GM18499 (cell line): ENCODE results near the gene ORMDL3.
A peak's percentile ranks its signal among the peaks of the same experiment; 100 is the strongest.
"Not testable (repeated sequence)": the region's sequence is repeated elsewhere in the genome, so short reads cannot be mapped to it uniquely, and the experiment has no call there.

Source experiments
- ATAC-seq: cut with Tn5 transposase; IDR thresholded peaks from one replicate; pipeline ENCODE4 v1.9.1; 2021; ENCODE audit warnings: moderate number of reproducible peaks; ENCODE audit not compliant: insufficient read depth, unreplicated experiment

The ORMDL3 gene

DNA sequence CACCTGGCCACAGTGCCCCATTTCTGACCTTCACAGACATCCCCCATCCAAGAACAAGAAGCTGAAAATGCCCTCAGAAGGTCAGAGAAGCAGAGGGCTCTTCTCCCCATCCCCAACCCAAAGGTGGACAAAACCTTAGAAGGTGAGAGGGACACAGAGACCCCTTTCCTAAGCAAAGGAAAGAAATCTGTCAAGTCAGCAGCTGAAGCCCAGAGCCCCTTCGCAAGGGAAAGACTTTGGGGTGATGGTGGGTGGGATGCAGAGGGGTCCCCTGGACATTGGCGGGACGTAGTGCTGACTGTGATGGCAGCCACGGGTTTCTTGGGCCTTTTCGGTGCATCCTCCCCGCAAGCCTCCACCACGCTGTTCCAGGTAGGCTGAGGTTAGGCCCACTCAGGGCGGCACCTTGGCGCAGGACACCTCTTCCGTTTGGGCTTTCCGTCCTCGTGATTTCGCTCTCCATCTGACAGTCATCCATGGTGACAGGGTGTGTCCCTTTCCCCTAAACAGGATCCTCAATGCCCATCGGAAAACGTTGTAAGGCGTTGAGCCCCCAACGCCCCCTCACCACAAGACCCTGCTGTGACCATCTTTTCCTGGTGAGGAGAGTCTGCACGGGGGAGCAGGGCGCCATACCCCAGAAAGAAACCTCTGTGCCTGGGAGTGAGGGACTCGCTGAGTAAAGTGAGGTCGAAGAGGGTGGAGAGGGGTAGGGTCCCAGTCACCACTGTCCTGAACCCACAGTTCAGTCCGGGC lies 24.7 kb upstream of the ORMDL3 start:
- ATAC-seq = no peak

GRCh38 chr17:39950871-39951348 lies 23.5 kb upstream of the ORMDL3 start:
- ATAC-seq = no peak

GRCh38 chr17:39949028-39949427 lies 21.6 kb upstream of the ORMDL3 start:
- ATAC-seq = no peak

- not testable (repeated sequence) for ATAC-seq
These were observed 21.1 kb upstream of the ORMDL3 start for GRCh38 chr17:39948489-39948828.

- no peak for ATAC-seq
These were observed 19.3 kb upstream of the ORMDL3 start for GRCh38 chr17:39946551-39947330.

- no peak for ATAC-seq
These were observed 17.0 kb upstream of the ORMDL3 start for GRCh38 chr17:39944393-39944711.

DNA sequence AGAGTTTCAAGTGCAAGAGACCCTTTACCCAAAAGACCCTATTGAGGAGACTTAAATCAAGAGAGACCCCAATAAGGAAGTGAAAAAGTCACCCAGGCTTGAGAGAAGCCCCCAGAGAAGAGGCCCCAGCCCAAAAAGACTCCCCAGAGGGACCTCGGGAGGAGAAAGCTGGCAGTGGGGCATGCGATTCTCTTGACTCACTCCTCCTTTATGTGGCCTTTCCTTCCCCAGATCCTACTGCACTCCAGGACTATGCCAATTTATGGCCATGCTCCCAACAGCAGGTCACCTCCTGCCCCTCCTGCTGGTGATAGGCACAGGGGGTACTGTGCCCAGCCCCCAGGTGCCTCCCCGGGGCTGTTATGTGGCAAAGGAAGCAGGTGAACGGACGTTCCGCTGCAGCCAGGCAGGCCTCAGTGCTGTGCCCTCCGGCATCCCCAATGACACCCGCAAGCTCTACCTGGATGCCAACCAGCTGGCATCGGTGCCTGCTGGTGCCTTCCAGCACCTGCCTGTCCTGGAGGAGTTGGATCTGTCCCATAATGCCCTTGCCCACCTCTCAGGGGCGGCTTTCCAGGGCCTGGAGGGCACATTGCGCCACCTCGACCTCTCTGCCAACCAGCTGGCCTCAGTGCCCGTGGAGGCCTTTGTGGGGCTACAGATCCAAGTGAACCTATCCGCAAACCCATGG lies 16.4 kb upstream of the ORMDL3 start:
- no peak for ATAC-seq

DNA sequence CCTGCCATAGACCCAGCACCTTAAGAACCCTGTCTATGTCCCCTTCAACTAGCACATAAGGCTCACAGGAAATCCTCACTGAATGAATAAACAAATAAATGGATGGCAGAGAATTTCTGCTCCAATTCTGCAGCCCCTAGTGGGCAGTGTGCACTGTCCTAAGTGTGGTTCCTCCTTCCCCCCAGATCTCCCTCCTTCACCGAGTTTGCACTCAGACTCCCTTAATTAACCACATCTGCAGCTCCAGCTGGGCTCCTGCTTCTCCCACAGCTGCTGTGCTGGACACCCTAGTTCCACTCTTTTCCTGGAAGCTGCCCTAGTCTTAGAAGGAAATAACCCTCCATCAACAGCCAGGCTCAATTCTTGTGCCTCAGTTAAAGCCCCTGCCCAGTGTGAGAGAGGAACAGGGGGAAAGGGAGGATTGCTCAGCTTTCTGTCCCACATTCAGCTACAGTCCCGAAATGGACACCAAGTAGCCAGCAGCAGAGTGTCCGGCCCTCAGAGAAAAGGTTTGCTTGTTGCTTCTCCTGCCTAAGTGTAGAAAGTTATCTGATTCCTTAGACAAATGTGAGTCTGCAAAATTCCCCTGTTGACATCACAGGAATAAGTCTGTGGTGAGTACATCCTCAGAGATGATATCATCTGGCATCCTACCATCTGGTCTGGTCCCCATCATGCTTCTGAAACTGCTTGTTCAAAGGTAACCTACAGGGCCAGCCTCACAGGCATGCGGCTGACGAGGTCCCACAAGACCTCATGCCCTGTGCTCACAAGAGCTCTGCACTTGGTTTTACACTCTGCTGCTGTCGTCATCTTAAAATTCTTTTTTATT lies 12.4 kb upstream of the ORMDL3 start:
- ATAC-seq = no peak

DNA sequence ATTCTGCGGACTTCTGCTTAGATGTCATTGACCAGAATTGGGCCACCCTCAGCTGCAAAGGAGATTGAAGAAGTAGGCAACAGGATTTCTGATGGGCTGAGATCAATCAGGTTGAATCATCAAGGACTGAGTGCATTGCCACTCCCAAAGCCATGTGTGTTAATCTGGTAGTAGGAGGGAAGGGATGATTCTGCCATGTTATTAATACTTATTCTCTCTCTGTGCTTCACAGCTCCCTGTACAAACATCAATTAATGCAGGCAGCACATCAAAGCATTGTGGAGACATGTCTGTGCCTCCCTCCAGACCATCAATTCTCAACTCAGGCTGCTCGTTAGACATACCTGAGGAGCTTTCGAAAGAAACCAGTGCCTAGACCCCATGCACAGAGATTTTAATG lies 11.7 kb upstream of the ORMDL3 start:
- ATAC-seq = no peak

DNA sequence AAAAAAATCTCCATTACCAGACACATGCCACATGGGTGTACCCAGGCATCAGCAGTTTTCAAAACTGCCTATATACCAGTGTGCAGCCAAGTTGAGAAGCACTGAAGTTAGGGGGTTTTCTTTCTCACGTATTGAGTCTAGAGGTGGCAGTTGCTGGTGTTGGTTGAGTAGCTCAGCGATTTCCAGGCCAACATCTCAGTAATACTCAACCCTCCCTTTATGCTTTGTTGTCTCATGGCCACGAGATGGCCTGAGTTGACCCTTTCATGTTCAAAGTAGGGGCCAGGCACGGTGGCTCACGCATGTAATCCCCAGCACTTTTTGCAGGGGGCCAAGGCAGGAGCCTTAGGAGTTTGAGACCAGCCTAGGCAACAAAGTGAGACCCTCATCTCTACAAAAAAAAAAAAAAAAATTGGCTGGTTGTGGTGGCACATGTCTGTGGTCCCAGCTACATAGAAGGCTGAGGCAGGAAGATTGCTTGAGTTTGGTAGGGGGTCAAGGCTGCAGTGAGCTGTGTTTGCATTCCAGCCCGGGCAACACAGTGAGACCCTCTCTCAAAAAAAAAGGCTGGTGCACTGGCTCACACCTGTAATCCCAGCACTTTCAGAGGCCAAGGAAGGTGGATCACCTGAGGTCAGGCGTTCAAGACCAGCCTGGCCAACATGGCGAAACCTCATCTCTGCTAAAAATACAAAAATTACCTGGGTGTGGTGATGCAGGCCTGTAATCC lies 10.9 kb upstream of the ORMDL3 start:
- no peak for ATAC-seq

DNA sequence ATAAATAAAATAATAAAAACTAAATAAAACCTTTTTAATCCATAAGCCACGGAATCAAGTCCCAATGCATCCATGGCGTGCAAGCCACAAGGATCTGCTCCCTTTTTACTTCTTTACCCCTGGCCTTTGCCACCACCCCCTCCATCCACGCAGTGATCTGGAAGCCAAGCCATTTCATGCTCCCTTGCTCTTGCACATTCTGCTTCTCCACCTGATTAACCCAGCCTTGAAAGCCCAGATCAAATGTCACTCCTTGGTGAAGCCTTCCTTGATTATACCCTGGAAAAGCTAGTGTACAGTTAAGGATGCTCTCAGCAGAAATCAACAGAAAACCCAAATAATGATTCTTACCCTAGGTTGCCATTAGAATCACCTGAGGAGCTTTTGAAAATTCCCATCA lies 10.0 kb upstream of the ORMDL3 start:
- no peak for ATAC-seq

DNA sequence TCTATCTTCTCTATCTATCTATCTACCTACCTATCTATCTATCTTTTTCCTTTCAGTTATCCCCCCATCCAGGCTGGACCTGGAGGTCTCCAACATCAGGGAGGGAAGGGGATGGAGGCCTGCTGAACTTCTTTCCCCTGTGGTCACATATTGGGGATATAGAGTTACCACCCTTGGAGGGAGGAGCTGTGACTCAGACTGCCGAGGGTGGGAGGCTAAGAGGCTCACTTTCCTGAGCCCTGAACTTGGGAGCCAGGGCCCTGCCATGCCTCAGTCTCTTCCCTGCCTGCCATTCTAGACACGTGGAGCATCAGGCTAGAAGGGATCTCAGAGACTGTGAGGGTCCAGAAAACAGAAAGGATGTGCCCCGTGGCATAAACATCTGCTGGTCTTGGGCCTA lies 8.5 kb upstream of the ORMDL3 start:
- ATAC-seq = no peak

- no peak for ATAC-seq
These were observed 6.9 kb upstream of the ORMDL3 start for GRCh38 chr17:39934324-39934723.

DNA sequence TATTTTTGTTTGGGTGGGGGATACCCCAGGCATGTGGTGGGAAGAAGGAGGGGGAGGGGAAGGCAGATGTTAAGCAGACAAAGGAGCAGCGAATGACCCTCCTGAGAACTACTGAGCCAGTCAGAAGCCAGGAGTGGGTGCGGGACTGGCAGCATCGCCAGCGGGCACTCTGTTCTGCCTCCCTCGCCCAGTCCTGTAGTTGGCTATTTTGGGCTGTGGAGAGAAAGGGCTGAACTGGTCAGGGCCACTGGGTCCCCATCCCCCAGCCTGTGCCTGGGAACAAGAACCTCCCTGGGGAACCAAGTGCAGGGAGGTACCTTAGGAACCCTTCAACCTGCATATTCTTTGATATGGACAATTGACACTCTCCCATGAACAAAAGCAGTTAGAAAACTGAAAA lies 6.5 kb upstream of the ORMDL3 start:
- ATAC-seq = no peak

- no peak for ATAC-seq
These were observed 2.4 kb upstream of the ORMDL3 start for GRCh38 chr17:39929646-39930407.

GRCh38 chr17:39928858-39929645 lies 1.7 kb upstream of the ORMDL3 start:
- ATAC-seq = peak; percentile 61

- ATAC-seq = no peak
These were observed 792 bp upstream of the ORMDL3 start for GRCh38 chr17:39927929-39928857.
